ENCODE data around the gene BCL7B.
"Not testable (repeated sequence)": the region's sequence is repeated elsewhere in the genome, so short reads cannot be mapped to it uniquely, and the experiment has no call there.

The BCL7B gene

GRCh38 chr7:73512018-73512780, 45.3 kb downstream of the BCL7B start:
- no peak for TF ChIP-seq POLR2A (IDR thresholded peaks at IDR 0.05; ENCODE audit: low read length)
- TF ChIP-seq GATA1 (IDR thresholded peaks at IDR 0.05; ENCODE audit: low read depth, low read length): no peak

GRCh38 chr7:73509463-73509862, 48.0 kb downstream of the BCL7B start:
- no peak for DNase-seq
- TF ChIP-seq POLR2A (IDR thresholded peaks at IDR 0.05; ENCODE audit: low read length) (no peak), GATA1 (IDR thresholded peaks at IDR 0.05; ENCODE audit: low read depth, low read length) (no peak)

More at GRCh38 chr7:73512018-73512780, 45.3 kb downstream of the BCL7B start:
- no peak for DNase-seq

GRCh38 chr7:73507556-73507955, 49.9 kb downstream of the BCL7B start:
- TF ChIP-seq GATA1 (IDR thresholded peaks at IDR 0.05; ENCODE audit: low read depth, low read length) (no peak), POLR2A (IDR thresholded peaks at IDR 0.05; ENCODE audit: low read length) (no peak)
- DNase-seq: no peak

GRCh38 chr7:73504920-73505319, 52.6 kb downstream of the BCL7B start:
- no peak for DNase-seq
- TF ChIP-seq POLR2A (IDR thresholded peaks at IDR 0.05; ENCODE audit: low read length): no peak
- no peak for TF ChIP-seq GATA1 (IDR thresholded peaks at IDR 0.05; ENCODE audit: low read depth, low read length)

GRCh38 chr7:73504017-73504416, 53.5 kb downstream of the BCL7B start:
- TF ChIP-seq GATA1 (IDR thresholded peaks at IDR 0.05; ENCODE audit: low read depth, low read length) (no peak), POLR2A (IDR thresholded peaks at IDR 0.05; ENCODE audit: low read length) (no peak)
- DNase-seq: no peak

- TF ChIP-seq POLR2A (IDR thresholded peaks at IDR 0.05; ENCODE audit: low read length) (no peak), GATA1 (IDR thresholded peaks at IDR 0.05; ENCODE audit: low read depth, low read length) (no peak)
- no peak for DNase-seq
Observed at GRCh38 chr7:73503229-73503628, 54.3 kb downstream of the BCL7B start.

- DNase-seq: no peak
- TF ChIP-seq POLR2A (IDR thresholded peaks at IDR 0.05; ENCODE audit: low read length) (no peak), GATA1 (IDR thresholded peaks at IDR 0.05; ENCODE audit: low read depth, low read length) (no peak)
Observed at GRCh38 chr7:73496626-73497025, 60.9 kb downstream of the BCL7B start.

- DNase-seq: not testable (repeated sequence)
Observed at GRCh38 chr7:73495507-73495906, 62.0 kb downstream of the BCL7B start.

- DNase-seq: no peak
- TF ChIP-seq GATA1 (IDR thresholded peaks at IDR 0.05; ENCODE audit: low read depth, low read length): no peak
- no peak for TF ChIP-seq POLR2A (IDR thresholded peaks at IDR 0.05; ENCODE audit: low read length)
Observed at GRCh38 chr7:73489976-73490375, 67.5 kb downstream of the BCL7B start.

- TF ChIP-seq POLR2A (IDR thresholded peaks at IDR 0.05; ENCODE audit: low read length) (no peak), GATA1 (IDR thresholded peaks at IDR 0.05; ENCODE audit: low read depth, low read length) (no peak)
- peak in 1 of 2 experiments; percentile 26 for DNase-seq
Observed at GRCh38 chr7:73487486-73487885, 70.0 kb downstream of the BCL7B start.

Measured in erythroblast (primary cell).